ENCODE measurements around the gene OFD1. TPM values are rescaled to one million over a fixed set of nuclear protein-coding genes. Genes with fewer than 3 reads are reported as not detected.

The OFD1 gene
- total and polyA plus RNA-seq, 2 of the 8 experiments (the other 6 are each of a cell fraction or from before 2014, with no cell fraction given) = 8.0 to 23.4 TPM

DNA sequence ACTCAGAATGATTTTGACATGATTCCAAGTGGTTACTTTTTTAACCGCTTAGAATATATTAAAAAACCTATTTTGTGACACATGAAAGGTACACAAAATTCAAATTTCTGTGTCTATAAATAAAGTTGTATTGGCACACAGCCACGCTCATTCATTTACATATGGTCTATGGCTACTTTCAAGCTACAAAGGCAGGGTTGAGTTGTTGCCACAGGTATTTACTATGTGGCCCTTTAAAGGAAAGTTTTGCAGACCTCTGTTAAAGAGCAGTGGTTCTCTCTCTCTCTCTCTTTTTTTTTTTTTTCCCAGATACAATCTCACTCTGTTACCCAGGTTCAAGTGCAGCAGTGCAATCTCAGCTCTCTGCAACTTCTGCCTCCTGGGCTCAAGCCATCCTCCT lies 59.3 kb downstream of the OFD1 start (continued):
- TF ChIP-seq SIN3A (conservative IDR thresholded peaks at IDR 0.05 in 1 of 2, IDR thresholded peaks at IDR 0.05 in 1 of 2; ENCODE audit: low read depth in 1 of 2, low read length in 2 of 2) (no peak), BCL11A (IDR thresholded peaks at IDR 0.05; ENCODE audit: low read depth in 2 of 2, low read length in 2 of 2) (no peak), SRF (IDR thresholded peaks at IDR 0.05; ENCODE audit: low read depth, low read length) (no peak), TAF7 (optimal IDR thresholded peaks at IDR 0.05; ENCODE audit: borderline replicate concordance, low read depth, low read length) (no peak), JUND (IDR thresholded peaks at IDR 0.05; ENCODE audit: low read length) (no peak), HDAC2 (IDR thresholded peaks at IDR 0.05; ENCODE audit: borderline replicate concordance in 1 of 2, low read depth in 2 of 2, low read length in 2 of 2) (no peak)

Measured in H1 (cell line).